Measurements from ENCODE around the gene ADARB2.

The ADARB2 gene

DNA sequence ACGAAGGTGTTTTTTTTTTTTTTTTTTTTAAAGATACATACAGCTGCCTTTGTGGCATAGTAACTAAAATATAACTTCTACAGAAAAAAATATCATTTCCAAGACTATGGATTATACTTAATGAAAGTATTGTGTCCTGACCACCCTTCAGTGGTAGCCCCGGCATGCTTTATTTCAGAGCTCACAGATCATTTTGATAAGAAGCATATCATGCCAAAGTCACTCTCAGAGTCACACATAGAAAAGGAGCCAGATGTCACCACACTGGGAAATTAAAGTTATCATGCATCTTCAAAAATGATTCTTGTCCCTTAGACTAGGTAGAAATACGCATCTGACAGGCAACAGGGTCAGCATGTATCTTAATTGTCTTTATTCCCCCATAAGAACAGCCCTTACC is 3.0 kb downstream of the ADARB2 start:
- DNase-seq, result no peak

DNA sequence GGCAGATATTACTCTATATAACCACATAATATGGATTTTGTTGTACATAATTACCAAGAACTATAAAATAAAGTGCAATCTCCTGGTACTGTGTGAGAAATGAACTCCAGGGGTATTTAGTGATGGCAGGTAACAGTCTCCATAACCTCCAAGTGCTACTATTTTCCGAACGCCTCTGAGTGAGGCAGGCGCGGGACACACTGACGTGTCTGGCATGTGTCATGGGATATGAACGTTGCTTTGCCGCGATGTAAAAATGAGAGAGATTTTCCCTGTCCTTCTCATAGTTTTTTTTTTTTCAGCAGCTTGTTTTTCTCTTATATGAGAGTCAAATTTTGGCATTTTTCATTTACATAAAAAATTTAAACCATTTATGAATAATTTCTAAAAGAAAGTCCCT is 3.6 kb downstream of the ADARB2 start:
- DNase-seq, result no peak

DNA sequence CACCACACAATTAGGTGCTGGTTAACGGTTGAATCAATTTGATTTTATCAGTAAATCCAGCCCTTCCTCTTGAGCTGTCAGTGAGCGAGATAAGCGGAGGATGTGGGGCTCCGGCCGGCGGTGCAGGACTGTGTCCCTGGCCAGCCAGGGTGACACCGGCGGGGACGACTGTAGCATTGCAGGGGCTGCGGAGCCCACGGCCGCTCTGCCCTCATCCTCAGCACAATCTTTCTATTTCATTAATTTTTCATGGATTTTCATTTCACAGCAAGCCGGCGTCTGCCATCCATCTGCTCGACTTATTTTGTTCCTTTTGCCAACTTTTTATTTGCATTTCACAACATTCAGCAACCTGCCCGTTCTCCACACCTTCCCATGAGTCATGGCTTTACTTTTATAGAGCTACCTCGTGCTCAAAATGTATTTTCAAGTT is 4.7 kb downstream of the ADARB2 start:
- DNase-seq, result no peak

DNA sequence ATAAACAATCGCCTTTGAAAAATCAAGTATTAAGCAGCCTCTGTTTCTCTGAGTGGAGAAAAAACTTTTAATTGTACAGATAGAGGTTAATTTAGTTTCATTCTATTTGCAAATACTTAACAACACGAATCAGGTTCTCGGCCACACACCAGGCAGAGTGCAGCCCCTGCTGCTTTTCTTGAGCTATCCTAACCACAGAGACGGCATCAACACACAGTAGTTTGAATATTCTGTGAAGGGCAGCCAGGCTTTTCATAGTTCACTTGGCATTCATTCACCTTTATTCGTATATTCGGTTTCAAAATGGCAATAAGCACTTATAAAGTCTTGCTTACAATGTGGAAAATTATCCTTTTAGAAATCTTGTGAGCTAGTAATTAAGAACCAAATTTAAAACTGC is 5.7 kb downstream of the ADARB2 start:
- DNase-seq, result no peak

DNA sequence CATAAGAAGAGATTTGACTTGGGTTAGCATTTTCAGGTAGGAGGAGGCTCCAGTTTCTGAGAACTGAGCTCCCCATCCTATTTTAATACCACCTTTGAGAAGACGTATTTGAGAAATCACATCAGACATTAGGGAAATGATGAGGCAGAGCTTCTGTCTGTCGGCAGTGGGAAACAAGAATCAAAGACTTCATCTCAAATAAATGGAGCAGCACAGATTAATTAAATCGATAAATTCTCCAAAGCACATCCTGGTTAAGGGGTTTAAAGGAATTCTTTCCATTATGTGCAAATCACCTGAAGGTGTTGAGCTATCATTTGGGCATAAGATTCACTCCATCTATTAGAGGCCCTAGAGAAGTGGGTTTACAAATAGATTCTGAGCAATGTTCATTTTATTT is 7.6 kb downstream of the ADARB2 start:
- DNase-seq, result no peak

DNA sequence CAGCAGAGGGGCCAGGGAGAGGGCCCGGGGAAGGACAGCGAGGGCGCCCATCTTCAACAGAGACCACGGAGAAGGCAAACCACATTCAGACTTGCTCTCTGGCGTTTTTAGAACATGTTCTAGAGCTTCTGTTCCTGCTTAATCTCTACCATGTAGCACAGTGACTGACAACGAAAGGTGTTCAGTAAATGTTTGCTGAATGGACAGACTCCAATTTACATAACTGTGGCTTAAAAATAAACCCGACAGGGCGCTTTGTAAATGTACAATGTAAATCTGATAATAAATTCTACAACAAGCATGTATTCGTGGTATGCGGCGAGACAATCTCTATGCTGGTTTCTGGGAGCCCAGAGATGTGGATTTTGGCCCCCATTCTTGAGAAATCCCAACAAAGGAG is 10.5 kb downstream of the ADARB2 start:
- no peak for DNase-seq

DNA sequence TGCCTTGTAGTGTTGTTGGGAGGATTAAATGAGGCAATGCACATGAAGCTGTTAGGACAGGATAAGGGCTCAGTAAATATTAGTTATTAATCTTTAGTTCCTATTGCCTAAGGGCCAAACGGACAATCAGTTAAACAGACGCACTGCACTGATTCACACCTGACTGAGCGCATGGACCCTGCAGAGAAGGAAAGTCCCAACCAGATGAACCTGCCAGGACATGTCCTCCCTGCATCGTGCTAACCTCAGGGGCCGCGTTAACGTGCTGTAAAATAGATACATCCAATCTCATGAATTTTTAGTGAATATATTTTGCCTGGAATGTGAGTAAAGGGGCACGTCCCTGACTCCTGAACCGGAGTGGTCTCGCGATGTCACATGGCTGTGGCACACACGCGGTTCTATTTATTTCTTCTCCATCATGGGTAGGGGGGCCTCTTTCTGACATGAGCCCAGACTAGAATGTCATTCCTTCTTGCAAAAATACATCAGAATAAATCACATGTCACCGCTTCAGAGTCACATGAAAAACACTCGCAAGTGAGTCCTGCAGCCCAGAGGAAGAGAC is 12.3 kb downstream of the ADARB2 start:
- no peak for DNase-seq

DNA sequence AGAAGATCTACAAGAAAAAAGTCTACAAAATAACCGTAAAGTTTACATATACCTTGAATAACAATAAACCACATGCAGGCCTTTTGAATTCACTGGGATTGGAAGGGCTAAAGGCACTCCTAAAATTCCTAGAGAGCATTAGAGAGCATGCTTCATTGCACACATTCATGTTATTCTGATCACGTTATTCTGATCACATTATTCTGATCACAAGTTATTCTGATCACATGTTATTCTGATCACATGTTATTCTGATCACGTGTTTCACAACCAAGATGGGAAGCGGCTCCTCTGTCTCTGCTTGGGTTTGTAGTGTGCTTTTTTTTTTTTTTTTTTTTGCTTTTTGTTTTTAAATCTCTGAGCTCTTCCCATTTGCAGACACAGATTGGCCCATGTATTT is 20.5 kb downstream of the ADARB2 start:
- no peak for DNase-seq

DNA sequence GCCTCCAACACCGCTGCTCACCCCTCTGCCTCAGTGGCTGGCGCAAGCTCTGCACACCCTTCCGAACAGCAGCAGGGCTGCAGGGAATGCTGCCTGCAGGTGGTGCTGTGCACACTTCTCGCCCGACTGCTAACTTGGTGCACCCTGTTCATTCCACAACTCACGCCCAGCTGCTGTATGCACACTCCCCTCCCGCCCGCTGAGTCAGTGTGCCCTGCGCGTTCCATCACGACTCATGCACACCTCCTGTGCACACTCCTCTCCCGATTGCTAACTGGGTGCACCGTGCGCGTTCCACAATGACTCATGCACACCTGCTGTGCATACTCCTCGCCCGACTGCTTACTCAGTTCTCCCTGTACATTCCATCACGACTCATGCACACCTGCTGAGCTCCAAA is 21.5 kb downstream of the ADARB2 start:
- no peak for DNase-seq

DNA sequence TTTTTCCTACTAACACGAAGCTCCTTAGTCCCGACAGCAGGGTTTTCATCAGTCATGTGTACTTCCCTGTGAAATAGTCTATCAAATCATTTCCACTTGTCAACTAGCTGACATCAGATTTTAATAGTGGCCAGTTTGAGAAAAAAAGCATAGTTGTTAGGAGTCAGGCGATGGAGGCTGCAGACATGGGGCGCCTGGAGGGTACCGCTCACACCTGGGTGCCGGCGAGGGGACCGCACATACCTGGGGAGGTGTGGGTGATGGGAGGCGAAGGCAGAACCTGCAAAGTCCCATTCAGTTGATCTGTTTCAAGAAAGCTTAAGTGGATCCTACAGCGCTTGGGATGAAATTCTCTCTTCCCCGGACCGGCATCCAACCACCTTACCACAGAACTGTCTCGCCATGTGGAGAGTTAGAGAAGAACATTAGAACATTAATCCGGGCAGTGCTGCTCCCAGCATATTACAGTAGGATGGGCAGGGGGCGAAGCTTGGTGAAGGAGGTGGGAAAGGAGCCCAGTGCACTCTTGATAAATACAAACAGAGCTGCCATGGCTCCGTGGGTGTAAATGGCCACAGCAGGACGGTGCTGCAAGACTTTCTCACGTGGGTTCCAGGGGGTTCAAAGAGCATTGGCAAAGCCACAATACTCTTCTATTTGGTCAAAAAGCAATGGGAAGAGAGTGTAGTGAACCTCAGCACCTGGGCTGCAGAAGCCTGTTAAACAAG is 24.2 kb downstream of the ADARB2 start:
- DNase-seq, result no peak

DNA sequence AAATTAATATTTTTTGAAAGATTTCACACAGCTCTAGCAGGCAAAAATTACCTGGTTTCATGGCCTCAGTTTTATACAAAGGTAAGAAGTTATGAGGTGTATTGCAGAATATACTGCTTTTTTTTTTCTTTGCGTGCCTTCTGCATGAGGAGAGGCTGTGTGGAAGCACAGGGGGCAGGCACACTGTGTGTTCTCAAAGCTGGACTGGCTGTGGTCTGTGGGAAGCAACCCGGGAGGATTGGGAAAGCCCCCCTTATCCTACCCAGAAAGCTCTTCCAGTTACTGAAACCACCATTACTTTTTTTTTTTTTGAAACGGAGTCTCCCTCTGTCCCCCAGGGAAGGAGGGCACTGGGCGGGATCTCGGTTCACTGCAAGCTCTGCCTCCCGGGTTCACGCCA is 25.0 kb downstream of the ADARB2 start:
- no peak for DNase-seq

DNA sequence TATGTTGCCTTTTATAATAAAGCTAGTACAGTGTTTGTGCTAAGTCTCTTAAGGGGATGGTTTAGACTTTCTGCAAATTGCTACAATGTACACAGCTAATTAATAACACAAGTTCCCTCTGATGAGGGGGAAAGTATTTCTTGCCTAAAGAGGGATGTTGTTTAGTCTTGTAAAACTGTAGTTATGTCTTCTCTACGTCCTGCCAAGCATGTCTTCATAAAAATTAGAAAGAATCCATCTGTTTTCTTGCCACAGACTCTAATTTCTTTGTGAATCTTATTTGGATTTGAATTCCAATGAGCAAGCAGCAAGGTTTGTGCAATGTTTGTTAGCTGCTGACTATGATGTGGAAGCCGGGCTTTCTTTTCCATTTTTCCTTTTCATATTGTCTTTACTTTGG is 28.2 kb downstream of the ADARB2 start:
- DNase-seq, result no peak

DNA sequence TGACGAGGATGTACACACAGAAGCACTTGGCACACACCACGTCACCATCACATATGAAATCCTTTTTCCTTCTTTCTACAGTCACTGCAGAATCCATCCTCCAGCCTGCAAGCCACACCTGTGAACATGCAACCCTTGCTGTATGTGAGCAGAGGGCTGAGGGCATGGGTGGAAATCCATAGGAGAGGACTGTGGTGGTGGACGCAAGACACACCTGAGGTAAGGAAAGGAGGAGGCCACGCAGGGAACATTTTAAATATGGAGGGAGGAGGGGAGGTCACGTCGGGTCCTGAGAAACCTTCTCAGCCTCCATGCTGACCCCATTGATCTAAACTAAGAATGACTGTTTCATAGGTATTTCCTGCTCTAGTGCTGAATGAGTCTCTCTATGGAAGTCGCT is 28.6 kb downstream of the ADARB2 start:
- DNase-seq, result no peak

DNA sequence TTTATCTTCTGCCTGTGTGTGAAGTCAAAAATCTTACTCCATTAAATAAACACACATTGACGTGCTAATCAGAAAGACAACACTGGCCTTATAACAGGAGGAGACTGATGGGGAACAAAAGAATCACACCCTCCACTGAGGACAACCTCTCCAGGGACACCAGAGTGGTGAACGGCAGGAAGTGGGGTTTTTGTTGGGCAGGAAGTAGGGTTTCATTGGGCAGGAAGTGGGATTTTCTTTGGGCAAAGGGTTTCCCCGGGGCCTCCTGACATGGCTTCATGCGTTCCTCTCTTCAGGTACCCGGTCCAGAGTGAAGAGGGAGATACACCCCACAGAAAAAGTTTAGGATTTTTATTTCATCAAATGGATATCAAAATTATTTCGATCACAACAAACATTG is 30.6 kb downstream of the ADARB2 start:
- DNase-seq, result no peak

DNA sequence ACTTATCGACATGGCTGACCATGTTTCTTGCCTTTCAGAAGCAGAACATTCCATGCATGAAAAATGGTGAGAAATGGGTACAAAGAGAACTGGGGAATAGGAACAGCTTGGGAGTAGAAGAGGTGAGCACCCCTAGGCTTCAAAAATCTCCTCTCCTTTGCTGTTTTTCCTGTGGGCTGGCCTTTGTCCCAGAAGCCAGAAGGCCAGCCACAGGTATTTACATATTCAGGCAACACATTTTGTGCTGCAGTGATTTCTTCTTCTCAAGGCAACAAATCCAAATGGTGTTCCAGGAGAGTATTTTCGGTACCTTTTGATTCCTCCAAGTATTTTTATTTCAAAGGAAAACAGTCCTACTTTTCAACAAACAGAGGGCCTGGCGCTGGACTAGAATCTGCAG is 31.1 kb downstream of the ADARB2 start:
- DNase-seq, result no peak

DNA sequence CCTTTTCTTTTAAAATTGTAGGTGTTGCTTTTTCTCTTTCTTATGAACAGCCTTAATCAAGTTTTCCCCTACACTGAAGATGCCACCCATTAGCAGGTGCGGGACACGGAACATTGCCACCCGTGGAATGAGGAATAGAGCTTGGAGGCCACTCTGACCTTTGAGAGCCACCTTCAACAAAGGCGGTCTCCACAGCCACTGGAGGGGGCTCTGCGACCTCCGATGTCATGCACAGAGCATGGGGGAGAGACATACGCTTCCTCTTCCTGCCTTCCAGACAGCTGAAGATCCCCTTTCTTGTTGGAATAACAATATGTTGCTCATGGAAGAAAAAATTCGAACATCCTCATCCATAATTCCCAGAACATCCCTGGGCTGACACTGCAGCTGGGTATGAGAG is 39.1 kb downstream of the ADARB2 start:
- DNase-seq, result no peak

DNA sequence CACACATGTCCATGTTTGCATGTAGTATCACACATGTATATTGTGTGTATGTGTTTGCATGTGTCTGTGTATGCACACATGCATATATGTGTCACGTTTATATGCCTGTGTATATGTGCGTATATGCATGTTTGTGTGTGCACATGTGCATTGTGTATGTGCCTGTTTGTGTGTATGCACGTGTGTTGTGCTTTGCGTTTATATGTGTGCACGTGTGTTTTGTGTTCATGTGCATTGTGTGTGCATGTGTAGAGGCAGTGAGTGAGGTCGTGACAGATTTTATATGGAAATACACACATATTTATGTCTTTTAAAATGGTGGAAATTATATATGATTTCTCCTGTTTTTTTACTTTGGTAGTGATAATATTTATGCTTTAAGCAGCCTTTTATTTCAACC is 41.2 kb downstream of the ADARB2 start:
- DNase-seq, result no peak

DNA sequence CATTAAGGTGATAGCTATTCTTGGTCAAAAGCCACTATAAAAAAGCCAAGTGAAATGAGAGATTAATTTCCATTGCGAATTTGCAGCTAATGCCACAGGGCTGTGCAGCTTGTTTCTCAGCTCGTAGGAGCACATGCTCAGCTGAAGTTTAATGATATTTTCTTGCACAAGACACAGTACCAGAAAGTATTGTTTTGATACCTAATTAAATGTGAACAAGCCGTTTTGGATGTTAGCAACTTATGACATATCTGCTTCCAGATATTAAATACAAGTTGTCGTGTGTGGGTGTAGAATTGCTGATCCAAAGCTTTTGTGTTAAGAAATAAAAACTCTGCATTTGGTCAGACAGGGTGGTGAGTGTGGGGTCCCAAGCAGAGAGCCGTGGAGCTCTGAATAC is 47.2 kb downstream of the ADARB2 start:
- no peak for DNase-seq

DNA sequence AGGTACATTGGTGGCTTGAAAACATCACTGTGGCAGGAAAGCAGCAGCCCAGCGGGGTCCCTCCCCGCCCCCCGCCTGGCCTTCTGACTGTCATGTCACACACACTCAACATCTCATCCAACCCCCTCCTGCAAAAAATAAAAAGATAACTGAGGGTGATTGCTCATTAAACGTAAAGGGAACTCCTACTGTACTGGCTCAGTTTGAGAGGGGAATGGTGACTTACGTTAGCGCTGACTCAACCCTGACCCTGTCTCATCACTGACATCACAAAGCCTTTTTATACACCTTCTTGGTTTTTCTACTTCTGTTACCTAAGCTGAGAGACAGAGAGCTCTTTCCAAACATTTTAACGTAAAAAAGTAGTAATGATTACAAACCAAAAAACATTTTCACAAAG is 48.8 kb downstream of the ADARB2 start:
- DNase-seq, result no peak

DNA sequence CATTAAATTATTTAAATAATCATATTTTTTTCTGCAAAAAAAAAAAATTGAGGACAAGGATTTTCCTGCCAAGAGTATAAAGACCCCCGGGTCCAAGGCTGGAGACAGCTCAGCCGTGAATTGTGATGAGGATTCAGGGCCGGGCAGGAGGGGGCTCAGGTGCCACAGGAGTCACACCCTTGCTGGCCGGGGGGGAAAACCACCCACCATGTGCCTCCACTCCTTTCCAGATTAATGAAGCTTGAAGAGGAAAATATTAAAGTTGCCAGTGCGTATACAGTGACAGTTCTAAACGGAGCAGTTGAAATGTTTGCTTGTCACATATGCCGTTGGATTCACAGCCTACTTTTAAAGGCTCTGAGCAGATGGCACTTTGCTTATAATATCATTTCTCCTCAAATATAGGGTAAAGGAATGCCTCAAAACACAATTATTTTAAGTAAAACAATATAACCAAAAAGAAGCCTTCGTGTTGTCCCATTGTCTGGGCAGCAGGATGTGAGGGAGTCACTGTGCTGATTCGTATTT is 49.6 kb downstream of the ADARB2 start:
- DNase-seq, result no peak

DNA sequence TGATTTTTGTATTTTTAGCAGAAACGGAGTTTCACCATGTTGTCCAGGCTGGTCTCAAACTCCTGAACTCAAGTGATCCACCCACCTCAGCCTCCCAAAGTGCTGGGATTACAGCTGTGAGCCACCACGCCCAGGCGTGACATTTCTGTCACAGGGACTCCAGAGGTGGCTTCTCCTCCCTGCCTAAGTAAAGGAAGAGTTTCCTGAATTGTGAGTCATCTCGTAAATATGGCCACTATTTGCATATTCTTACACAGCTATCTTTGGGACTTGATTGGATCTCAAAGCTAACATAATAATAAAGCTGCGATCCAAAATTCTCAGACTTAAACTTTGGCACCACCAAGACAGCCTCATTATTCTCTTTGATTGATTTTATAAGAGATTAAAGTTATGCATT is 50.1 kb downstream of the ADARB2 start:
- DNase-seq, result no peak

DNA sequence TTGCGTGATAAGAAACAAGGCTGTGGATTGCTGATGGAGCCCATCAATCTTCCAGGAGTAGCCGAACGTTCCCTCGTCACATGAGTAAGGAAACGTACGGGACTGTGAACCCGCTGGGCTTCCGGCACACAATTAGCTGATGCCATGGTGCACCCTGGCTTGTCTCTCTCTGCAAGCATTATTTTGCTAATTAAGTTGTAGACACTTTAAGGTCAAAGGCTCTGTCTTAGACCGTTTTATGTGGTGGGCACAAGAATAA is 50.9 kb downstream of the ADARB2 start:
- DNase-seq, result no peak

DNA sequence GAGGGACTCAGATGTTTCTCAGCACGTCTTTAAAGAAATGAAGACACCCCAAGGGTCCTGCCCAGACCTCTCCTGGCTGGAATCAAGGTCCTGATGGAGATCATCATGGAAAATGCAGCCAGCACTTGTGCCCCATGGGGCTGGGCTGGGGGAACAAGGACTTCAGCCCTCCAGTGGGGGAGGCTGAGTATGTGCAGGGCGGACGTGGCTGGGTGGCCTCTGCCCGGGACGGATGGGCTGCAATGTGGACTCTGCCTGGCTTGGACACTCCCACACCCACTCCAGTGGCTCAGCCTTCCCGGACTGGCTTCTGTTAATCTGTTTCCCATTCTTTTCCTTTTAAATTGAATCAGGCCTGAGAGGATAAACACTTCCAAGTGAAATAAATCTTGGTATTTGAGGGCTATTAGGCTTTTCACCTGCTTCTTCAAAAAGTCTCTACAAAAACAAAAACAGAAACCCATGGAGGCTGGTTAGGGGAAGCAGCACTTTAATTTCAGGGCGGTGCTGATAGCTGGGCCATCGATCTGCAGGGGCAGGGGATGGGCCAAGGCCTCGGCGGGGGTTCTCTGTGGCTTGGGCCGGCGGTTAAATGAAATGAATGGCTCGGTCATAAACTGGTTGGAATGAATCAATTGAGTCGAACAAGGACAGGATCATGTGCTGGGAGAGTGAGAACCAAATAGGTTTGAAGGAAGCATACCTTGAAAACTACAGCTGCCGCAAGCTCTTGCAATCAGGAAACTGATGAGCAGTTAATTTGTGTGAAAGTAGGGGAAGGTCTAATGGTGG is 51.4 kb downstream of the ADARB2 start:
- no peak for DNase-seq

DNA sequence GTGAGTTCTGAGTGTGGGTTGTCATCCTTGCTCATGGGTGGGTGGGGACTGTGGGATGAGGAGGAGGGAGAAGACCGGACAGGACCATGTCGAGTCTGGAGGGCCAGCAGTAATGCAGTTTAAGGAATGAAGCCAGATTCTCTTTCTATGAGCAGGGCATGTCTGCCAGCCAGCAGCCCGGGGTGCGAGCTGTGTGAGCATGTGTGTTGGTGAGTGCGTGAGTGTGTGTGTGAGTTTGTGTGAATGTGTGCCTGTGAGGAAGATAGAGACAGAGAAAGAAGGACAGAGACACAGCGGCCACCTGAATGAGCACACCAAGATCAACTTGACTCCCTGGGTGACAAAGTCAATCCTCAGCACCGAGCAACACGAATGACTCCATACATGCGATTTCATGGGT is 52.3 kb downstream of the ADARB2 start:
- no peak for DNase-seq

DNA sequence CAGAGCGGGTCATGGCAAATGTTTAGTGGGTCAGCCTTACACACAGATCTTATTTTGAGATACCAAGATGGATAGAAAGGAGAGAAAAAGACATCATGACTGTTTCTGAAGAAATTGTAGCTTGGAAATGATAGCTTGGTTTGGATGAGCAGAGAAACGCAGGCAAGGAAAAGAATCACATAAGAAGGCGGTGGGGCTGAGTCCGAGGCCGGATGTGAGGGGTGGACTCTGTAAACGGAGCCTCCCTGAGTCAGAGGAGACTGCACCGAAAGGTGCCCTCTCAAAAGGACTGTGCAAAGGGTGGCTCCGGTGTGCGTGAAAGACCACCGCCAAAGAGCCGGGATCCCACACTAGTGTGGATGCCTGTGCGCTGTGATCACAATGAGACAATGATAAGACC is 53.7 kb downstream of the ADARB2 start:
- DNase-seq, result no peak

All from CD4-positive, alpha-beta T cell treated with Interleukin-15 for 1 hour (primary cell).